ENCODE data around the gene MAD1L1.

The MAD1L1 gene

DNA sequence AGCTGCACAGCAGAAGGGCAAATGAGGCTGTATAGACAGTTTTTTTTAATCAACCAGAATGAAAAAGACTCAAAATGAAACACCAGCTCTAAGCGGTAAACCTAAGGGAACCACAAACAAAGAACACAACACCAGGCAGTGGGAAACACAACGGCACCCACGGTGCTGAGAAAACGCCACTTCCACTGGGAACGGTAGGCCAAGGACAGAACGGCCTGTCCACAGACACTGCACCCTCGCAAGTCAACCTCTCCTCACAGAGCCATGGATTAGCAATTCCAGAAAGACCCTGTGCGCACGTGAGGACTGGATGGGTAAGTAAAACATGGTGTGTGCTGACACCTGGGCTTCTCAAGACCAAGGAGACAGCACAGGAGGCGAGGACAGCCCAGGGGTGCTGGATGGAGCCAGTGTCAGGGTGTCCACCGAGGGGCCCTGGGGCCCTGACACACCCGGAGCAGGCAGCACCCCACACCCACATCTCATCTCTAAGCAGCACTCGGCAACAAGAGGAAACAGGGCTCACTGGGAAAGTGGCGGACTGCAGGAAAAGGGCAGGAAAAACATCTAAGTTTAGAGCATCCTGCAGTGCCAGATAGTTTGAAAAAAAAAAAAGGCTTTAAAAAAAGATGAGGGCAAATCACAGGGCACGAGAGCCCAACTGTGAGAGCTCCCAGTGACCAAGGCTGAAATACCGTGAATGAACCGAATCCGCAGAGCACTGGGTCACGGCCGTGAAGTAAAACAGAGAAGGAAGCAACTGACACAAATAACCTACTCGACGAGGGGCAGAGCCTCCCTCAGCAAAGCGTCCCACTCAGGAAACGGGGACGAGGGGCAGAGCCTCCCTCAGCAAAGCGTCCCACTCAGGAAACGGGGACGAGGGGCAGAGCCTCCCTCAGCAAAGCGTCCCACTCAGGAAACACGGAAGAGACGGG, 120.2 kb downstream of the MAD1L1 start:
- FAIRE-seq: no peak

DNA sequence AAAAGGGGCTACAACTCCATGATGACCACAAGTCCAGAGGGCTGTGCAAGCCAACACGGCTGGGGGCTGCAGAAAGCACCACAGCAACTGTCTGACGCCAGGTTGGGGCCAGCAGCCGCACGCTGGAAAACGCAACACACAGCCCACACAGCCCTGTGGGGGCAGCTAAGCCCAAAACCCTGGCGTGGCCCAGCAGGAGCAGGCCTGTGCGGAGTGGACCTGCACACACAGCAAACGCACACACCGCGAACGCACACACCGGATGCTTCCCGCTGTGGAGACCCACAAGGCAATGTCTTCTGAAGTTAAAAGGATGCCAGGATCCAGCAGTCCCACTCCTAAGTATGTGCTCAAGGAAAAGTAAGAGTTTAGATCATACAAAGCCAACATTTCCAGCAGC, 121.2 kb downstream of the MAD1L1 start:
- no peak for FAIRE-seq

DNA sequence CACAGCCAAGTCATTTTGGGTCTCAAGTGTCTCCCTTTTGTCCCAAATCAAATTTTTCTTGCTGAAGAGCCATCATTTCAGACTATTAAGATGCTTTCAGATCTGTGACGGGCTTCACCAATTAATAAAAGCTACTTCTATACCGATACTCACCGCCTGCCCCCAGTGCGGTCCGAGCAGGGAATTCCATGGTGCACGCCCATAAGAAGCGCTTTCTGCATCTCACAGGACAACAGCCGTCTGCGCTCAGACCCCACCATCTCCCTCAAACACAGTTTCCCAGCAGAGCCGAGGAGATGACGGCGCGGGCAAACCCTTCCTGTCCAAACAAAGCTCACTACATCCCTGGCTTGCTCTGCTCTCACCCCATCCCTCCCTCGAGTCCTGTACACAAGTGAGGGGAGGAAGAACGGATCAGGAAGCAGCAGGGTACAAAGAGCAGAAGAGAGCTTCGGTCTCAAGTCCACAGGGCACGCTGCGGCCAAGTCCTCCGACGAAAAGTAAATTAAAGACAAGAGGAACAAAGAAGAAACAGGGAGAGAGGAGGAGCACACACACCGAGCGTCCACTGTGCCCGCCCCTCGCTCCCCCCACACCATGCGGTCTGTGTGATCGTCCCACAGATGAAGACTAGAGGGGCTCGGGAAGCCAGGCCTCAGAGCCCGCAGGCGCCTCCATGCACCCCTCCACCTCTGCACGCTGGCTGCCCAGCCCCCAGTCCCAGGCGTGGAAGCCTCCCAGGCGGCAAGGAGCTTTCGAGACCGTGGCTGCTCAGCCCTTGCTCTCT, 121.9 kb downstream of the MAD1L1 start:
- no peak for FAIRE-seq

DNA sequence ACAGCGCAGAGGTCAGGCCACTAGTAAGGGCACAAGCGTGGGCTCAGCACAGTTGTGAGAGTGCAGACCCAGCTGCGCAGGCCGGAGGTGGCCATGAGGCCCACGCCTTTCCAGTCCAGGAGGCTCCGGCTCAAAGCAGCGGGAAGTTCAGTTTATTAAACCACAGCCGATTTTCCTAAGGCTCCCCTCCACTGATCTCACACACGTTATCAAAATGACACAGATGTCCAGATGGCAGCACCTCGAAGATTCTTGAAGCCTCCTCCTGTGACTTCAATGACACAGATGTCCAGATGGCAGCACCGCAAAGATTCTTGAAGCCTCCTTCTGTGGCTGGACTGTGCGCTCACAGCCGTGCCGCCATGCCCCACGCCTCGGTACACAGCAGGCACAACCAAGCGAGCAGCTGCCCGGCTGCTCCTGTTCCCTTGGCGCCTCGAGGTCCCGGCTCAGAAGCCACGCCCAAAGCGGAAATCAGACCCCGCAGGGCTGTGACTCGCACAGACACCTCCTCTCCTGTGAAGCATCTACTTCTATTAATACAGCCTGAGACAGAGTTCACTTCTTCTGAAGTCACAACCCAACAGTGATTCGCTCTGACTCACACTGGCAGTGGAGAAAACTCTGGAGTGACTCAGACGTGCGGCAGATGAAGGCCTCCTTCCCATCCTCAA, 122.7 kb downstream of the MAD1L1 start:
- no peak for FAIRE-seq

DNA sequence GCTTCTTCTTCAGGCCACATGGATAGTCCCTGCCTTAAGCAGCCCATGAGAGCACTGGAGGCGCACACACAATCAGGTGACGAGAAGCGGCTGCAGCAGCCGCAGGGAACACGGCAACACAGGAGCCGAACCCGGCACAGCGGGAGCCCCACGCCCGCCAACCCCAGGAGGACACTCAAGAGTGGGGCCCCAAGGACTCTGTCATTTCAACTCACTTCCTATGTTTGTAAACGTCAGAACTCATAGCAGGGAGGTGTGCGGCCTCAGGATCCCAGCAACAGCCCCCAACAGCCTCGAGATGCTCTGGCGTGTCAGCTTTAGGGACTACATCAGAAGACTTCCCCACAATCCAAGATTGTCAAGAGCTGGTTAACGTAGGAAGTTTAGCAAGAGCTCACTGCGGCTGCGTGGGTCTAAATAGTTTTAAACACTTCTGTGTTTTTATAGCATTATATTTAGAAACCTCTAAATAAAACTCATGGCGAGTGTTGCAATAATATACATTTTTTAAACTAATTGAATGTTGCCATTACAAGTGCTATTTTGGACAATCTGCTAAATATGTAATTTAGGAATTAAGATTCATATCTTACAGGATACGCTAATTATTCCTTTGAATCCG, 123.4 kb downstream of the MAD1L1 start:
- FAIRE-seq: no peak

DNA sequence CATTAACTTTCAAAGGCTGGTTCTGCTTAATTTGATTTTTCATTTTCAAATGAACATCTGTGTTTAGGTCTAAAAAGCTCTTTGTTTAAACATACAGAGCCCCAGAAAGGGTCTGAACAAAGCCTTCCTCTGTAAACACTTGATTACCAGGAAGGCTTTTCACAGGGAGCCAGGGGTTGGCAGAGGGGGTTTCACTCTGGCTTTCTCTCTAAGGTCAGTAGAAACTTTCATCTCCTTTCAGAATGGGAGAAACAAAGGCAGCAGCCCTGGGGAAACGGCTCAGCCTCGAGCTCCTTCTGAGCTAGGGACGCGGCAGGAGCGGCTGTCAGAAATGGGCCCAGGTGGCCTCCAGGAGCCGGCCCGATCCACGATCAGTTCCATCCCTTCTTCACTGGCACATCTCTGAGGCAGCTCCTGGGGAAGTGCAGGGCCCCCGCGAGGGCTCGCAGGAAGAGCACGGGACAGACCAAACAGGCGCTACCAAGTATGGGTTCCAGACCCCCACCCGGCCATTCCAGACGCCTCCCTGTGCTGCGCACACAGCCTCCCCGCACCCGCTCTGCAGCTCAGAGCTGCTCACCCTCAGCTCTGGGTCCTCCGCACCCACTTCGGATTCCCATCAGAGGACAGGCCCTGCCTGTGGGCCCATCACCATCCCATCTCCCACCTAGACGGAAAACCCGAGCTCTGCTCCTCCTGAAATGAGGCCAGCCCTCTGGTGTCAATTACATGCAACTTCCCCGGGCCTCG, 124.1 kb downstream of the MAD1L1 start:
- FAIRE-seq: no peak

DNA sequence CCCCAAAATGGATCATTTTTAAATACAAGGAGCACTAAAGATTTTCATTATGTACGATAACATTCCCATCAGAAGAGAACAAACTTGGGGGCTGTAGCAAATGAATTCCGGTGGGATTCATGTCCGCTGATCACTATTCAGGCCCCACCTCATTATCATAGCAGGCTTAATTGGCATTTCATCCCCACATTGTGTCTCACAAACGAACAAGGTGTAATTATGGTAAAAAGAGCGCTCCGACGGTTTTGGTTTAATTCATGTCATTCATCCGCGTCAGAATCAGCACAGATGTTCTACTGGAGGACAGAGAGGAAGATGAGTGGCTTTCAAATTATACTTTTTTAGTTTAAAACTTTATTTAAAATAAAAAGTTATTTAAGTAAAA, 124.7 kb downstream of the MAD1L1 start:
- FAIRE-seq: no peak

DNA sequence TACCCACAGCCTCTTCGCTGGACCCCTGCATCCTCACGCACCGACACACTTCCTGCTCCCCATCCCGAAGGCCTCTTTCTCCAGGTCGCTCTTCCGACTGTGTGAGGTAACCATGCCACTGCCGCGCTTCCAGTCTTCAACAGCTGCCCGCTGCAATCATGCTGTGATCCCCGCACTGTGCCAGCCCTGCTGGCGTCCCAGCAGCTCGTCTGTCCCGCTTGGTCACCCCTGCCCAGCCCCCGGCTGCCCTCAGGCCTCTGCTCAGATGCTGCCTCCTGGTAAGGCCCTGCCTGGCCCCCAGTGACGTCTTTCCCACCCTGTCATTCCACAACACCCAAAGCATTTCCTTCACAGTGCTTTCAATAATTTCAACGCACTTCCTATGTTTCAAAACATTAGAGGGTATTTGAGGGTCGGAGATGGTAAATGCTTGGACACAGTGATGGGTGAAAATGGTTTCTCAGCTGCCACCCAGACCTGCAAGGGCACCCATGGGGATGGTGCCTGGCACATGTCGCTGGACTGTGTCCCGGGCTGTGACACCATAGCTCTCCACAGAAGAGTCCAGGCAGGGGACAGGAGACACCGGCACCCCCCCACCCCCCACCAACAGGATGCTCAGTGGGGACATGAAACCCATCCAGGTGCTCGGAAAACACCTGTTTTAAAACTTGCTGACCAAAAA, 125.2 kb downstream of the MAD1L1 start:
- FAIRE-seq: no peak

DNA sequence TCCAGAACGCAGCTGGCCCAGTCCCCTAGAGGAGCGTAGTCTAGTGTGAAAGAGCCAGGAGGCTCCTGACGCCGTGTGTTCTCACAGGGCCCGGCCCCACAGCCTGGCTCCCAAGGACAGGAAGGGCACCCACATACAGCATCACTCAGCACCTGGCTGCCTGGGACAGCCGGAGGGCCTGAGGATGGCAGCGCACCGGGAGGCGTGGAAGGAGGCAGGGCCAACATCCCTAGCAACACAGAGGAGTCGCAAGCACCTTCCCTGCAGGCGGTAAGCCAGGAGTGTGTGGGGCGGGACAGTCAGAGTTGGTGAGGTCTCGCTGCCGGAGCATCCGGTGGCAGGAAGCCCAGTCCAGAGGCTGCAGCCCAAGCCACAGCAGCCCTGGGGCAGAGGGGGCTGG, 125.8 kb downstream of the MAD1L1 start:
- FAIRE-seq: no peak

DNA sequence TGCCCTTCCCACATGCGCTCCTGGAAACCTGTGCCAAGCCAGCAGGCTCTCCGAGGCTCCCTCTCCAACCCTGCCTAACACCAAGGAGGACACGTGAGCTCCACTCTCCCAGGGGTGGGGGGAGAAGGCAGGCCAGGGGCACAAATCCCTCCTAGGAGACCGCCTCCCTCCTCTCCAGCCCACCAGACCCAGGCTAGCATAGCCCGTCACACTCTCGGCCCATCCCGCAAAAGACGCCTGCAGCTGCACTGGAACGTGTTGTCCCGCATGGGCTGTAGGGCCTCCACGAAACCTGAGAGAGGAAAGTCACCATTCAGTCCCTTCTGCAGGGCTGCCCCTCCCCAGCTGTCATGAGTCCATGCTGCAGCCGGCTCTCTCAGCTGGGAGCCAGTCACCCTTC, 126.3 kb downstream of the MAD1L1 start:
- FAIRE-seq: no peak

DNA sequence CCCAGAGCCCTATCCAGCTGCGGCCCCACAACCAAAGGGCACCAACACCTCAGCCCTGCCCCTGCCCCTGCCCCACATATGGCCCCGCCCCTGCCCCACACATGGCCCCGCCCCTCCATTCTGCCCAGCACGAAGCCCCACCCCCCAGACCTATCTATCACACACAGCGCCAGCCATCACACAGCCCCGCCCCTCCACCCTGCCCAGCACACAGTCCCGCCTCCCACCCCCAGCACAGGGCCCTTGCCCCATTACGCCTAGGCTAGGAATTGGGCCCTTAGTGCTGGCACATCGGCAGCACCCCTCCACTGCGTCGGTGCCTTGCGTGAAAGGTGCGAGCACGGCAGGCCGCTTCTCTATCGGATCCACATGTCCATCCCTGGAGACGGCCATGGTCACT, 126.8 kb downstream of the MAD1L1 start:
- no peak for FAIRE-seq

DNA sequence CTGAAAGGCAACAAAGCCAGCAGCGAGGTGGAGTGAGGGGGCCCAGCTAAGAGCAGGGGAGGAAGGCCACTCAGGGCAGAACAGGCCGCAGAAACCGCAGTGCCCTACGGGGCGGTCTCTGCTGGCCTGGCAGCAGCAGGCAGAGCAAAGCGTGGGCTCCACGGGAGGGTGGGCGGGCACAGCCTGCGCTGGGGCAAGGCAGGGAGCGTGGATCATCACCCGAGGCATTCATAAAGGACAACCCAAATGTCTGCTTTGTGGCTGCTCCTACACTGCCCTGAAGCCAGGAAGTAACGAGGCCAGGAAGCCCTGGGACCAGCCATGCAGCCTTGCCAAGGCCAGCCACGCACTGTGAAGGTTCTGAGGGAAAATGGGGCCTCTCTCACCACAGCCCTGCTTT, 127.5 kb downstream of the MAD1L1 start:
- FAIRE-seq: no peak

DNA sequence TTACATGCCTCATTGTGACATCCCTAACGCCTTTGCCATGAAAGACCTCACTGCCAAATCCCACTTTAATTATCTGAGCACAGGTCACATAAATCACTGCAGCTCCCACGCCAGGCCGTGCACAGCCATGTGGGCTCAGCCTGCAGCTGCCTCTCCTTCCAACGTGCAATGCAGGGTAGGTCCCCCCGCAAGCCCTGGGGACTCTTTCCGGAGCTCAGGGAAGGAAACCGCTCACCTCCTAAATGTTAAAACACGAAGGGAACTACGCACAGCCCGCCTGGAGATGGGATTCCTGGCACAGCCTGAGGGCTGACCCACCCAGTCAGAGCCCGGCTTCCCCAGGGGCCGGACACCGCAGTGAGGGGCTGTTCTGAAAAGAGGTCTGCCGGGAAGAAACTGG, 128.0 kb downstream of the MAD1L1 start:
- FAIRE-seq: no peak

DNA sequence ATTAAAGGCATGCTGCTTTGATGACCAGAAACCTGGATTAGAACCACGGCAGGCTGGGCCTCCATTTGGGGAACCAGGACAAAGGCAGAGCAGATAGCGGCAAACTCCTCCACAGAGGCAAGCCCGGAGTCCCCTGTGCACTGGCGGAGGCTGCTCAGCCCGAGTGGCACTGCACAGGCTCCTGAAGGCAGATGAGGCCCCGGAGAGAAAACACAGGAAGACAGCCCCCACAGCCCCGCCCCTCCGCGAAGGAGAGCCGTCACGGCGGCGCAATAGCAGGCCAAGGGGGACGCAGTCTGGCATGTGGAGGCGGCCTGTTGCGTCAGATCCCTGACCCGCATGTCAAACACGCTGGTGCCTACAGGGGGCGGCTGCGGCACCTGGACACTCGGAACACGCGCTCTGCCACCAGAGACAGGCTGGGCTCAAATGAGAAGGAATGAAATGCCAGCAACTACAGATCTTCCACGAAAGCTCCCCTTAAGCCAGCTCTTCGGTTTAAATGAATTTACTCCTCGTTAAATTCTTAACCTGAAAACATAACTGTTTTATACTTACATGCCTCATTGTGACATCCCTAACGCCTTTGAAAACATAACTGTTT, 128.5 kb downstream of the MAD1L1 start:
- no peak for FAIRE-seq

DNA sequence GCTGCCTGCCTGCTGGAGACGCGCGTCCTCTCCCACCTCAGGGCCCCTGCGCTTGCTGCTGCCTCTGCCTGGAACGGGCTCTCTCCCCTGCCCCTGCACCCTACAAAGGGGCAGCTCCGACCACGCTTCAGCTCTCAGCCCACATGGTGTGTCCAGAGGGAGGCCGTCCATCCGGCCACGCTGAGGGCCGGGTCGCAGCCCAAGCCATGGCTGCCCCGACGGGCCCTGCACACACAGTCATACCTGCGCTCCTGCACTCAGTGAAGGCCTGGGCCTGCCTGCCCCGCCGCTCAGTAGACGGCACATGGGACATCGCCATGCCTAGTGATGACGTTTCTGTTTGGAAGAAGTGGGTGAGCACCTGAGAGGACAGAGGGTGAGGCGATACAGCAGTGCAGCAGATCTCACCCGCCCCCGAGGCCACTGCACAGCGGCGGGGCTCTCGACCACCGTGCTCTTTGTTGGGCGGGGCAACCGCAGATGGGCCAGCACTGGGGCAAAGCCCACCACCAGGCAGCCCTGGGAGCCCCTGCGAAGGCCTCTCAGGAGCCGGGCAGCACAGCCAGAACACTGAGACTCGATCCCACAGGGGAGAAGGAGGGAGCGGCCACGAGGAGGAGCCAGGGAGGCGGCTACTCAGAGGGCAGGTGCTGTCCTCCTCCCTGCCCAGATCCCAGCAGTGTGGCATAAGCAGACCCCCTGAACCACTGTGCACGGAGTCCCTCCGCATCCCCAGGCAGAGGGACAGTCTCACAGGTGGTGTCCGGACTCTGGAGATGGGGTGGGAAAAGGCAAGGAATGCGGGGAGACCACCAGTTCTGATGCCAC, 129.5 kb downstream of the MAD1L1 start:
- no peak for FAIRE-seq

DNA sequence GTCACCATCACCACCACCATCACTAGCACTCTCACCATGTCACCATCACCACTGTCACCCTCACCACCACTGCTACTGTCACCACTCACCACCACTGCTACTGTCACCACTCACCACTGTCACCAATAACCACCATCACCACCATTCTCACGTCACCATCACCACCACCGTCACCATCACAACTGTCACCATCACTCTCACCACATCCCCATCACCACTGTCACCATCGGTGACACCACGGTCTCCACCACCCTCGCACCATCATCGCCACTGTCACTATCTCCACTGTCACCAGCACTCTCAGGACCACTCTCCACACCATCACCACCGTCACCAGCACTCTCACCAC, 130.4 kb downstream of the MAD1L1 start:
- FAIRE-seq: no peak

DNA sequence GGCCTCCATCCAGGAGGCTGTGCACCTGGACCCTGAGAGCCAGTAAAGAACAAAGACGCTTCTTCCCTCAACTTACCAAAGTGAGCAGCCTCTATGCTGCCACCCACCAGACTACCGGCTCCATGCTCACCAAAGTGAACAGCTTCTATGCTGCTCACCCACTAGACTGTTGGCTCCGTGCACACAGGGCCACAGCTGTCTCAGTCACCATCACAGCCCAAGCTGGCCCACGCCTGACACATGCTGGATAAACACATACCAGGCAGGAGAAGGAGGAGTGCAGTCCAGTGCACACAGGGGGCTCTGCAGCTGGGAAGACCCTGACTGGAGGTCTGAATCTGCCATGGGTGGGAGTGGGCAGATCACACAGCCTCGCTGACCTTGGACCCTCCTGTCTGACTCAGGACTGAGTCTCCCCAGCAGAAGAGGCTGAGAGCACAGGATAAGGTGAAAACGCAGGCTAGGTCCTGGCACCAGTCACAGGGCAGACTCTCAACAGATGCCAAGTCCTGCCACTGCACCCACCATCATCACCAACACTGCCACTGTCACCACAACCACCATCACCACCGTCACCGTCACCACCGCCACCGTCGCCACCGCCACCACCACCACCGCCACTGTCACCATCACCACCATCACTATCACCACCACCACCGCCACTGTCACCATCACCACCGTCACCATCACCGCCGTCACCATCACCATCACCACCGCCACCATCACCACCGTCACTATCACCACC, 130.9 kb downstream of the MAD1L1 start:
- no peak for FAIRE-seq

DNA sequence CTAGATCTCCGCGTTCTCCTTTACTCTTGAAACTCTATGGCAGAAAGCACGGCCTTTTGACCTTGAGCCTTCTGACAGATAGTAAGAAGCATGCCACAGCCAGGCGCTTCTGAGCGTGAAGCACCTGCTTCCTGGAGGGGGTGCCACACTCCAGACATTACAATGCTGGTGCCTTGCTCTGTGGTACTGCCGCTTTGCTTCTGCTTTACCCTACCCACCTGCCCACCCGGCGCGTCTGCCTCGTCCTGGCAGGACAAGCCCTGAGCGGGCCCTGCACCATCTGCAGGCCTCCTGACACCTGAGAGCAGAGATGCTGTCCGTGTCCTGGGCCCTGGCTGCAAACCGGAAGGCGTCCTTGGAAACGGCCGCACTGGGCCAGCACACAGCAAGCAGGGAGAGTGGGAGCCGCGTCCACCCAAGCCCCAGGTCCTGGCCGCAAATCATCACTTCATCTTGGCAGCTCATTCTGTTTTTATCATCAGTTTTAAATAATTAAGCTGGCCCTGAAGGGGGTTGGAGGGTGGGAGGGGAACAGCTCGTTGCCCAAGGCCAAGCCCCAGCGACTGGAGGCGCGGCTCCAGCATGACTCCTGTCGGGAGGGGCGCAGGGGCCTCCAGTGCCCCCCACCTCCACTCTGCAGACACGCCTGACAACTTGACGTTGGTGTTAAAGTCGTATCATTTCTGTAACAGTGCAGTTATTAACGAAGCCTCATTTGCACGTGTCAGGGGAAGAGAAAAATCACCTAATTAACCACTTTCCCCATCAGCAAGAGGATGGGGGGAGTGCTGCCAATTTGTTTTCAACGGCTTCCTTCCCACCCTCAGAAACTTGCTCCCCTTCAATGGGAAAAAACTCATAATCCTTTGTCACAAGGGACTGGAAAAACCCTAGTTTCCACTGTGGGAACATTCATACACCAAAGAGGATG, 132.2 kb downstream of the MAD1L1 start:
- no peak for FAIRE-seq

Data from TTC549 (cell line).